H1 (cell line): Measurements from ENCODE around the gene ASPN. TPM values are rescaled to one million over a fixed set of nuclear protein-coding genes. Genes with fewer than 3 reads are reported as not detected.

ENCODE experiments used
- CTCF ChIA-PET: fragments of 300-600 bp; sonication (Branson Sonifier 250); formaldehyde crosslinking; loops from one replicate; lab custom pipeline; 2021; ENCODE audit not compliant: partially characterized antibody; lab: Charles Lee
- POLR2A ChIA-PET: fragments of 300-600 bp; sonication (Branson Sonifier 250); formaldehyde crosslinking; loops from one replicate; lab custom pipeline; 2021; ENCODE audit warnings: inconsistent platforms; ENCODE audit not compliant: partially characterized antibody; lab: Charles Lee
- DNase-seq, 2 experiments: peaks; one replicate each; pipeline versions ENCODE4 v3.0.0 to v3.0.0-alpha.2; 2010 to 2022; ENCODE audit warnings: low spot score in 2 of 2, low read depth in 1 of 2, mixed read lengths in 1 of 2
- FAIRE-seq: peaks from 2 replicates; lab custom pipeline; 2011; peaks lifted over from hg19 to GRCh38; lab: Jason Lieb, UNC
- H2AFZ ChIP-seq: 2 replicates; pipeline ENCODE4 v1.8.1; 2012; ENCODE audit warnings: low read length, inconsistent platforms
- H2AK5ac ChIP-seq: 2 replicates; pipeline ENCODE4 v1.6.1; 2013; ENCODE audit warnings: low read depth, low read length
- H2BK120ac ChIP-seq: replicated peaks from 2 replicates; pipeline ENCODE3; 2013; ENCODE audit warnings: low read depth, low read length, inconsistent platforms
- H2BK12ac ChIP-seq: 2 replicates; pipeline ENCODE4 v1.6.1; 2013; ENCODE audit warnings: low read depth, low read length
- H2BK15ac ChIP-seq: 2 replicates; pipeline ENCODE4 v1.6.1; 2013; ENCODE audit warnings: low read length
- H2BK20ac ChIP-seq: 2 replicates; pipeline ENCODE4 v1.6.1; 2013; ENCODE audit warnings: low read length
- H2BK5ac ChIP-seq: 2 replicates; pipeline ENCODE4 v1.6.1; 2013; ENCODE audit warnings: low read depth, low read length
- H3K14ac ChIP-seq: 2 replicates; pipeline ENCODE4 v1.6.1; 2013; ENCODE audit warnings: inconsistent platforms; ENCODE audit not compliant: insufficient read length
- H3K18ac ChIP-seq: 2 replicates; pipeline ENCODE4 v1.6.1; 2013; ENCODE audit warnings: low read length; ENCODE audit errors: extremely low read depth
- H3K23ac ChIP-seq: 2 replicates; pipeline ENCODE4 v1.6.1; 2013; ENCODE audit warnings: inconsistent platforms; ENCODE audit not compliant: insufficient read length
- H3K23me2 ChIP-seq: 2 replicates; pipeline ENCODE4 v1.6.1; 2013; ENCODE audit warnings: low read depth, low read length
- H3K27ac ChIP-seq: 2 replicates; pipeline ENCODE4 v1.6.1; 2011; ENCODE audit warnings: low read depth, low read length, inconsistent platforms
- H3K27me3 ChIP-seq, 4 experiments: replicated peaks in 1 of 4; 1 replicate in 1 of 4; 2 replicates in 3 of 4; pipeline versions ENCODE4 v1.6.1 to v1.8.1; 2011 to 2013; ENCODE audit warnings: low read length in 3 of 4, mild to moderate bottlenecking in 3 of 4, inconsistent platforms in 2 of 4, mixed read lengths in 2 of 4, moderate library complexity in 1 of 4; ENCODE audit not compliant: control insufficient read depth in 3 of 4, insufficient read depth in 3 of 4; ENCODE audit errors: extremely low read depth in 1 of 4
- H3K36me3 ChIP-seq, 4 experiments: 2 replicates each; pipeline versions ENCODE4 v1.6.1 to v1.8.1; 2011 to 2013; ENCODE audit warnings: mild to moderate bottlenecking in 4 of 4, low read length in 3 of 4, moderate library complexity in 2 of 4, control low read depth in 1 of 4, inconsistent platforms in 1 of 4; ENCODE audit not compliant: insufficient read depth in 4 of 4, control insufficient read depth in 2 of 4
- H3K4ac ChIP-seq: replicated peaks from 2 replicates; pipeline ENCODE3; 2013; ENCODE audit warnings: low read length, low read depth, mixed read lengths, inconsistent platforms; ENCODE audit not compliant: insufficient read length
- H3K4me1 ChIP-seq, 4 experiments: replicated peaks in 1 of 4; 1 replicate in 1 of 4; 2 replicates in 3 of 4; pipeline versions ENCODE4 v1.6.1 to v1.8.1; 2011 to 2013; ENCODE audit warnings: low read length in 3 of 4, inconsistent platforms in 2 of 4, mixed read lengths in 1 of 4; ENCODE audit not compliant: insufficient read depth in 4 of 4, control insufficient read depth in 3 of 4
- H3K4me2 ChIP-seq, 2 experiments: 2 replicates each; pipeline versions ENCODE4 v1.6.1 to v1.8.1; 2011 to 2013; ENCODE audit warnings: low read depth in 2 of 2, low read length in 2 of 2, control low read depth in 1 of 2, inconsistent platforms in 1 of 2, mild to moderate bottlenecking in 1 of 2; ENCODE audit not compliant: insufficient read depth in 1 of 2
- H3K4me3 ChIP-seq, 4 experiments: fragments of 200-600, 300-600 bp in 1 of 4; sonication (generic), shearing (Covaris generic), sonication (Bioruptor Twin) in 1 of 4; 2 replicates each; pipeline versions ENCODE4 v1.5.1 to v1.8.1; 2011 to 2016; ENCODE audit warnings: low read length in 4 of 4, low read depth in 3 of 4, control low read depth in 2 of 4, inconsistent platforms in 2 of 4, mild to moderate bottlenecking in 2 of 4, mixed read lengths in 1 of 4, moderate library complexity in 1 of 4; ENCODE audit not compliant: insufficient read depth in 2 of 4; ENCODE audit errors: extremely low read depth in 1 of 4
- H3K56ac ChIP-seq: replicated peaks from 2 replicates; pipeline ENCODE3; 2013; ENCODE audit warnings: low read depth, mild to moderate bottlenecking, mixed read lengths, low read length, inconsistent platforms; ENCODE audit not compliant: insufficient read length
- H3K79me1 ChIP-seq: 2 replicates; pipeline ENCODE4 v1.6.1; 2013; ENCODE audit warnings: low read depth, low read length, control low read depth
- H3K79me2 ChIP-seq, 2 experiments: 2 replicates each; pipeline versions ENCODE4 v1.6.1 to v1.8.1; 2012 to 2013; ENCODE audit warnings: low read length in 2 of 2, mild to moderate bottlenecking in 2 of 2, inconsistent platforms in 1 of 2; ENCODE audit not compliant: insufficient read depth in 2 of 2, control insufficient read depth in 1 of 2
- H3K9ac ChIP-seq, 4 experiments: replicated peaks in 1 of 4; 1 replicate in 1 of 4; 2 replicates in 3 of 4; pipeline versions ENCODE4 v1.6.1 to v1.8.1; 2011 to 2013; ENCODE audit warnings: low read depth in 3 of 4, low read length in 3 of 4, control low read depth in 2 of 4, mild to moderate bottlenecking in 2 of 4, moderate library complexity in 2 of 4, inconsistent platforms in 1 of 4; ENCODE audit errors: extremely low read depth in 1 of 4
- H3K9me3 ChIP-seq, 2 experiments: 2 replicates each; pipeline versions ENCODE4 v1.6.1 to v1.8.1; 2012 to 2013; ENCODE audit warnings: mild to moderate bottlenecking in 2 of 2, moderate library complexity in 2 of 2, control low read depth in 1 of 2, inconsistent platforms in 1 of 2, low read depth in 1 of 2, low read length in 1 of 2, mixed read lengths in 1 of 2; ENCODE audit not compliant: insufficient read depth in 2 of 2
- H4K20me1 ChIP-seq, 2 experiments: replicated peaks in 1 of 2; 2 replicates each; pipeline versions ENCODE3 to v1.8.1; 2011 to 2013; ENCODE audit warnings: inconsistent platforms in 2 of 2, low read length in 2 of 2, mild to moderate bottlenecking in 1 of 2; ENCODE audit not compliant: insufficient read depth in 2 of 2, control insufficient read depth in 1 of 2
- H4K5ac ChIP-seq: 2 replicates; pipeline ENCODE4 v1.6.1; 2013; ENCODE audit warnings: low read length, low read depth, mixed read lengths, inconsistent platforms; ENCODE audit not compliant: insufficient read length
- H4K8ac ChIP-seq: 2 replicates; pipeline ENCODE4 v1.8.0; 2013; ENCODE audit warnings: mild to moderate bottlenecking, moderate library complexity, low read length, inconsistent platforms; ENCODE audit not compliant: insufficient read depth; ENCODE audit errors: extremely low read depth
- H4K91ac ChIP-seq: replicated peaks from 2 replicates; pipeline ENCODE3; 2013; ENCODE audit warnings: low read length, mixed read lengths, inconsistent platforms; ENCODE audit not compliant: insufficient read length
- WGBS, 2 experiments: shearing (Covaris generic) in 1 of 2; methylation state at CpG; one replicate each; pipeline versions ENCODE4 v1.1.6 to v1.1.7; 2013 to 2015; ENCODE audit warnings: low lambda C conversion rate in 2 of 2, mixed read lengths in 2 of 2, inconsistent platforms in 1 of 2, low coverage in 1 of 2, missing lambda C conversion rate in 1 of 2; ENCODE audit not compliant: insufficient replicate concordance in 2 of 2, insufficient coverage in 1 of 2, insufficient read length in 1 of 2; ENCODE audit errors: extremely low coverage in 1 of 2, missing lambda C conversion rate in 1 of 2; 5-methylcytosine and 5-hydroxymethylcytosine counted together
- polyA plus RNA-seq, 7 experiments: library from polyadenylated mRNA; depleted of rRNA in 3 of 7; stranded (reverse) in 5 of 7; unstranded in 2 of 7; fragments of >200 nt in 5 of 7; fragments of 200-250 nt in 2 of 7; gene quantifications; 1 replicate in 5 of 7; 2 replicates in 1 of 7; 4 replicates in 1 of 7; pipeline versions ENCODE4 v1.2.1 to v1.2.3, GENCODE V29; 2011 to 2013; ENCODE audit warnings: missing spikeins in 2 of 7, mixed read lengths in 2 of 7
- total RNA-seq: library from RNA; stranded (reverse); fragmentation: NEBNext Ultra II Directional; extraction: Animal tissue kit (Norgen Biotek cat#: 25700); gene quantifications from 2 replicates; pipeline ENCODE4 v1.2.1, GENCODE V29; 2021

The ASPN gene
- total and polyA plus RNA-seq, 2 of the 8 experiments (the other 6 are each of a cell fraction or from before 2014, with no cell fraction given): not detected

- H3K27ac ChIP-seq: no peak overlapping the region
- no peaks in the 10 kb centered on the region for H4K20me1 ChIP-seq
- H3K27me3 ChIP-seq: no peaks in the 10 kb centered on the region
- H3K14ac ChIP-seq: no peak overlapping the region
- no peak overlapping the region for H2BK15ac ChIP-seq
- ChIA-PET POLR2A (no interaction called here), CTCF (interaction anchor here (0.6 to 1.5 kb wide), 3 partner anchors 10 to 88 kb away, joined by 3 read pairs; no protein-coding TSS in a partner anchor)
- H3K9me3 ChIP-seq: no peaks in the 10 kb centered on the region
- no peak overlapping the region for H3K4me2 ChIP-seq
- H2BK120ac ChIP-seq: no peak overlapping the region
- H3K4me1 ChIP-seq: no peaks in the 10 kb centered on the region
- 85% methylated on average over 4 of the region's 4 CpGs; no CpG with 5 or more reads in 1 of the 2 experiments for WGBS, 2 experiments
- H2AK5ac ChIP-seq: no peak overlapping the region
- no peak overlapping the region for H3K9ac ChIP-seq
- H3K79me2 ChIP-seq: no peaks in the 10 kb centered on the region
- no peaks in the 10 kb centered on the region for H3K79me1 ChIP-seq
- H3K36me3 ChIP-seq: no peaks in the 10 kb centered on the region
- H4K8ac ChIP-seq: no peak overlapping the region
- no peak overlapping the region for H2BK20ac ChIP-seq
- H3K23me2 ChIP-seq: no peaks in the 10 kb centered on the region
- H3K18ac ChIP-seq: no peak overlapping the region
- no peak overlapping the region for H3K56ac ChIP-seq
- no peak overlapping the region for H4K5ac ChIP-seq
- FAIRE-seq: no peak
- no peak overlapping the region for H2BK12ac ChIP-seq
- H3K23ac ChIP-seq: no peak overlapping the region
- H4K91ac ChIP-seq: no peak overlapping the region
- no peak for DNase-seq
- H3K4ac ChIP-seq: no peak overlapping the region
- no peak overlapping the region for H2AFZ ChIP-seq
- no peak overlapping the region for H2BK5ac ChIP-seq
- H3K4me3 ChIP-seq: no peak overlapping the region
Observed at GRCh38 chr9:92527832-92528521, 45.7 kb upstream of the ASPN start.
